ENCODE measurements around the gene INPP4B.
"Not testable (repeated sequence)": the region's sequence is repeated elsewhere in the genome, so short reads cannot be mapped to it uniquely, and the experiment has no call there.

INPP4B gene

GRCh38 chr4:142683503-142683902 lies 162.6 kb downstream of the INPP4B start:
- no peak for DNase-seq (ENCODE audit: low spot score)

- no peak for DNase-seq (ENCODE audit: low spot score)
Observed at GRCh38 chr4:142671516-142671915, 174.6 kb downstream of the INPP4B start.

- DNase-seq (ENCODE audit: low spot score), result no peak
Observed at GRCh38 chr4:142663828-142664227, 182.3 kb downstream of the INPP4B start.

GRCh38 chr4:142660728-142661127 lies 185.4 kb downstream of the INPP4B start:
- DNase-seq (ENCODE audit: low spot score), result no peak

GRCh38 chr4:142656178-142656577 lies 189.9 kb downstream of the INPP4B start:
- DNase-seq (ENCODE audit: low spot score), result peak; percentile 11

- no peak for DNase-seq (ENCODE audit: low spot score)
Observed at GRCh38 chr4:142648378-142648777, 197.7 kb downstream of the INPP4B start.

GRCh38 chr4:142645475-142646108 lies 200.5 kb downstream of the INPP4B start:
- no peak for DNase-seq (ENCODE audit: low spot score)

- not testable (repeated sequence) for DNase-seq (ENCODE audit: low spot score)
Observed at GRCh38 chr4:142644628-142645027, 201.5 kb downstream of the INPP4B start.

- DNase-seq (ENCODE audit: low spot score), result no peak
Observed at GRCh38 chr4:142637614-142638013, 208.5 kb downstream of the INPP4B start.

- no peak for DNase-seq (ENCODE audit: low spot score)
Observed at GRCh38 chr4:142631836-142632235, 214.3 kb downstream of the INPP4B start.

- no peak for DNase-seq (ENCODE audit: low spot score)
Observed at GRCh38 chr4:142615324-142615665, 230.8 kb downstream of the INPP4B start.

GRCh38 chr4:142614621-142615323 lies 231.3 kb downstream of the INPP4B start:
- no peak for DNase-seq (ENCODE audit: low spot score)

GRCh38 chr4:142607976-142608375 lies 238.1 kb downstream of the INPP4B start:
- no peak for DNase-seq (ENCODE audit: low spot score)

GRCh38 chr4:142600952-142601351 lies 245.1 kb downstream of the INPP4B start:
- DNase-seq (ENCODE audit: low spot score), result no peak

- DNase-seq (ENCODE audit: low spot score), result no peak
Observed at GRCh38 chr4:142598132-142598531, 248.0 kb downstream of the INPP4B start.

- DNase-seq (ENCODE audit: low spot score), result no peak
Observed at GRCh38 chr4:142596595-142596994, 249.5 kb downstream of the INPP4B start.

GRCh38 chr4:142596121-142596520 lies 250.0 kb downstream of the INPP4B start:
- no peak for DNase-seq (ENCODE audit: low spot score)

- DNase-seq (ENCODE audit: low spot score), result no peak
Observed at GRCh38 chr4:142595222-142595871, 250.8 kb downstream of the INPP4B start.

GRCh38 chr4:142585411-142585810 lies 260.7 kb downstream of the INPP4B start:
- DNase-seq (ENCODE audit: low spot score), result no peak

- DNase-seq (ENCODE audit: low spot score), result no peak
Observed at GRCh38 chr4:142583708-142584107, 262.4 kb downstream of the INPP4B start.

- DNase-seq (ENCODE audit: low spot score), result no peak
Observed at GRCh38 chr4:142582340-142582739, 263.8 kb downstream of the INPP4B start.

GRCh38 chr4:142581881-142582280 lies 264.2 kb downstream of the INPP4B start:
- DNase-seq (ENCODE audit: low spot score), result no peak

- no peak for DNase-seq (ENCODE audit: low spot score)
Observed at GRCh38 chr4:142579443-142579842, 266.7 kb downstream of the INPP4B start.

All from CD4-positive, alpha-beta T cell treated with Interleukin-2 at 100 ng/mL for 4 hours (primary cell).